CD4-positive, alpha-beta memory T cell (primary cell): Measurements from ENCODE around the gene SPAG6. TPM values are rescaled to one million over a fixed set of nuclear protein-coding genes. Genes with fewer than 3 reads are reported as not detected.

Source experiments
- CTCF ChIA-PET: fragments of 350-600 bp; sonication (Branson Sonifier 250); formaldehyde crosslinking; loops from one replicate; lab custom pipeline; 2021; ENCODE audit warnings: inconsistent platforms; ENCODE audit not compliant: partially characterized antibody; lab: Charles Lee
- POLR2A ChIA-PET: fragments of 350-600 bp; sonication (Branson Sonifier 250); formaldehyde crosslinking; loops from one replicate; lab custom pipeline; 2021; ENCODE audit not compliant: partially characterized antibody; lab: Charles Lee
- DNase-seq, 5 donors: peaks; one replicate each; pipeline versions ENCODE4 v3.0.0 to v3.0.0-alpha.2; 2020 to 2022; ENCODE audit warnings: mixed read lengths in 1 of 5
- H3K27ac ChIP-seq: one replicate; pipeline ENCODE4 v1.7.0; 2013; ENCODE audit warnings: low read depth, low read length
- H3K27me3 ChIP-seq: 2 replicates; pipeline ENCODE4 v1.7.0; 2013; ENCODE audit warnings: mild to moderate bottlenecking, low read length, moderate library complexity; ENCODE audit not compliant: insufficient read depth
- H3K36me3 ChIP-seq: 2 replicates; pipeline ENCODE4 v1.7.0; 2013; ENCODE audit warnings: mild to moderate bottlenecking, low read length, moderate library complexity; ENCODE audit not compliant: insufficient read depth
- H3K4me1 ChIP-seq: 2 replicates; pipeline ENCODE4 v1.7.0; 2013; ENCODE audit warnings: mild to moderate bottlenecking, low read length, moderate library complexity; ENCODE audit not compliant: insufficient read depth
- H3K4me3 ChIP-seq, 2 donors: one replicate each; pipeline ENCODE4 v1.7.0; 2013; ENCODE audit warnings: low read length in 2 of 2, mild to moderate bottlenecking in 1 of 2
- H3K9me3 ChIP-seq, 2 donors: one replicate each; pipeline ENCODE4 v1.7.0; 2013; ENCODE audit warnings: low read length in 2 of 2, control low read depth in 1 of 2; ENCODE audit not compliant: control insufficient read depth in 1 of 2
- H3K27ac Mint-ChIP-seq, 7 donors: one replicate each; pipeline ENCODE4 v1.8.0; 2020 to 2021; ENCODE audit warnings: mixed read lengths in 7 of 7, mild to moderate bottlenecking in 6 of 7, inconsistent platforms in 3 of 7, moderate library complexity in 3 of 7
- H3K27me3 Mint-ChIP-seq, 2 donors: one replicate each; pipeline ENCODE4 v1.8.0; 2020 to 2021; ENCODE audit warnings: mixed read lengths in 2 of 2
- H3K36me3 Mint-ChIP-seq, 2 donors: one replicate each; pipeline ENCODE4 v1.8.0; 2020 to 2021; ENCODE audit warnings: mixed read lengths in 2 of 2, inconsistent platforms in 1 of 2, mild to moderate bottlenecking in 1 of 2
- H3K4me1 Mint-ChIP-seq, 4 donors: one replicate each; pipeline ENCODE4 v1.8.0; 2020 to 2021; ENCODE audit warnings: mixed read lengths in 4 of 4, mild to moderate bottlenecking in 1 of 4
- H3K4me3 Mint-ChIP-seq, 8 donors: one replicate each; pipeline ENCODE4 v1.8.0; 2020 to 2021; ENCODE audit warnings: mixed read lengths in 8 of 8, mild to moderate bottlenecking in 7 of 8, moderate library complexity in 6 of 8, inconsistent platforms in 3 of 8
- H3K9me3 Mint-ChIP-seq, 8 donors: one replicate each; pipeline ENCODE4 v1.8.0; 2020 to 2021; ENCODE audit warnings: mixed read lengths in 8 of 8, mild to moderate bottlenecking in 5 of 8, inconsistent platforms in 3 of 8, moderate library complexity in 1 of 8
- intact Hi-C: fragments of 100-400 bp; cut with micrococcal nuclease; formaldehyde crosslinking; loops from one replicate; pipeline ENCODE4 v1.15.1; 2023
- polyA plus RNA-seq, 2 donors: library from polyadenylated mRNA; unstranded; fragments of 300-500 nt; fragmentation: Illumina TruSeq; gene quantifications; one replicate each; pipeline ENCODE4 v1.2.3, GENCODE V29; 2021
- total RNA-seq, 2 experiments: library from RNA; stranded (reverse); gene quantifications; one replicate each; pipeline ENCODE4 v1.2.3, GENCODE V29; 2021

The SPAG6 gene
- total and polyA plus RNA-seq, 4 experiments from 2014 or later, result not detected

DNA sequence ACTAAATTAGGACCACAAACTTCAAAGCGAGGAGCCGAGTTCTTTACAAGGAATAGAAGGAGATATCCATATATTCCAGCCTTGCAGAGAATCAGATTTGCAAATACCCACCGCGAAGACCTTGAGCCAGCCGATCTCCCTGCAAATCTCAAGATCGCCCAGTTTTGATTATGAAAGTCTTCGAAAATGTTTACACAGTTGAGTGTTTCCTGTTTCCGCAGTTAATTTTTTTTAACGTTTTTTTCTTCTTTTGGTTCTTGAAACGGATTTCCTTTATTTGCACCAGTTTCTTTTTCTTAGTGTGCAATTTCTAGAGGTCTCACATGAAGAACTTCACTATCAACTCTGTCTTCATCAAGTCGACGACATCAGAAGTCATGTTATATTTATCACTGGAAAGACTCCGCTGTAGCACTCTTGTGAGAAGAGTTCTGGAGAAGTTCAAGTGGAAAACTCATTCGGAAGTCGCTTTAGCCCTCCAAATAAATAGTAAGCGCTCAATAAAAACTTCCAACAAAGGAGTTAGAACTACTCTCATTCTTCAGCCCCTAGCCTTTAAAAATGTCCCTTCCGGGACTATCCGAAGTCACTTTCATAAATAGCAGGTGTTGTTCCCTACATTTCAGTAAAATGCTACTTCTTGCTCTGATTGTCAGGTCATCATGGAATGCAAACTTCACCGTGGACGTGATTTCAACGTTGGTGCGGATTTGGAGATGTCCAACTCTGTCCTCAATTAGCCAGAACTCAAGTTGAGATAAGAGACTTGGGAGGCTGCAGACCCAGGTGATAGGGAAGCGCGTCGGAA, 11.9 kb upstream of the SPAG6 start:
- Mint-ChIP-seq H3K27me3 (peaks cover 12 to 21% of the 10 kb centered on the region in 2 donors), H3K9me3 (peaks cover 0 to 24% (median 5%) of the 10 kb centered on the region in 8 donors), H3K4me1 (peaks cover 21 to 40% (median 31%) of the 10 kb centered on the region in 4 donors), H3K36me3 (peaks cover 10 to 20% of the 10 kb centered on the region in 2 donors), H3K27ac (peak overlapping the region; percentile 86 to 97 (median 94)), H3K4me3 (peak overlapping the region; percentile 78 to 93 (median 88))
- H3K36me3 ChIP-seq, result no peaks in the 10 kb centered on the region
- peak; percentile 45 to 76 (median 72) for DNase-seq
- peaks cover 27% of the 10 kb centered on the region for H3K27me3 ChIP-seq
- intact Hi-C loops, result loop anchor here (1.0 to 2.0 kb wide), 3 partner anchors 8 to 331 kb away; partner anchors contain the start of genes COMMD3 and DNAJC1
- peak overlapping the region; percentile 61 for H3K27ac ChIP-seq
- CTCF ChIA-PET, result interaction anchor here (0.9 to 2.6 kb wide), 2 partner anchors 11 to 17 kb away, joined by 3 to 10 read pairs; partner anchors contain the start of gene COMMD3
- H3K9me3 ChIP-seq, result no peaks in the 10 kb centered on the region
- H3K4me1 ChIP-seq, result peaks cover 53% of the 10 kb centered on the region
- H3K4me3 ChIP-seq, result peak overlapping the region; percentile 53 to 59
- POLR2A ChIA-PET, result interaction anchor here (1.0 to 2.6 kb wide), 6 partner anchors 7 to 104 kb away, joined by 6 to 26 read pairs (median 10); partner anchors contain the start of gene COMMD3

DNA sequence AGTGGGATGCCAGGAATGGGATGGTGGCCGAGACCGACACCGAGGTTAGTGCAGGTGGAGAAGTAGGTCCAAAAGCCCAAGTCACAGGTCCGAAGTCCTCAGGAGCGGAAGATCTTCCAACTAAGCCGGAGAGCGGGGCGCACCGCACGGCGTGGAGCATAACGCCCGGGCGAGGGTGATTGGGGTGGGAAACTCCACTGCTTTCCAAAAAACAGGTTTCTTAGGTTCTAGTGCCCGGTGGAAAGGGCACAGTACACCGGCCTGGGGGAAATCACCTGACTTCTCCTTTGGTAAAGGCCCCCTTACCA, 11.4 kb upstream of the SPAG6 start:
- Mint-ChIP-seq H3K9me3 (peaks cover 0 to 24% (median 5%) of the 10 kb centered on the region in 8 donors), H3K36me3 (peaks cover 10 to 20% of the 10 kb centered on the region in 2 donors), H3K27me3 (peaks cover 17 to 27% of the 10 kb centered on the region in 2 donors), H3K4me3 (peak overlapping the region; percentile 78 to 93 (median 88)), H3K4me1 (peaks cover 21 to 44% (median 31%) of the 10 kb centered on the region in 4 donors), H3K27ac (peak overlapping the region; percentile 82 to 97 (median 90))
- ChIA-PET CTCF (no interaction called here), POLR2A (no interaction called here)
- intact Hi-C loops, result loop anchor here (1.0 to 2.0 kb wide), 3 partner anchors 9 to 331 kb away; partner anchors contain the start of genes COMMD3 and DNAJC1
- peaks cover 53% of the 10 kb centered on the region for H3K4me1 ChIP-seq
- H3K4me3 ChIP-seq, result peak overlapping the region in 1 of 2 donors; percentile 53
- H3K27ac ChIP-seq, result no peak overlapping the region
- H3K36me3 ChIP-seq, result no peaks in the 10 kb centered on the region
- DNase-seq, result no peak
- no peaks in the 10 kb centered on the region for H3K9me3 ChIP-seq
- peaks cover 32% of the 10 kb centered on the region for H3K27me3 ChIP-seq

DNA sequence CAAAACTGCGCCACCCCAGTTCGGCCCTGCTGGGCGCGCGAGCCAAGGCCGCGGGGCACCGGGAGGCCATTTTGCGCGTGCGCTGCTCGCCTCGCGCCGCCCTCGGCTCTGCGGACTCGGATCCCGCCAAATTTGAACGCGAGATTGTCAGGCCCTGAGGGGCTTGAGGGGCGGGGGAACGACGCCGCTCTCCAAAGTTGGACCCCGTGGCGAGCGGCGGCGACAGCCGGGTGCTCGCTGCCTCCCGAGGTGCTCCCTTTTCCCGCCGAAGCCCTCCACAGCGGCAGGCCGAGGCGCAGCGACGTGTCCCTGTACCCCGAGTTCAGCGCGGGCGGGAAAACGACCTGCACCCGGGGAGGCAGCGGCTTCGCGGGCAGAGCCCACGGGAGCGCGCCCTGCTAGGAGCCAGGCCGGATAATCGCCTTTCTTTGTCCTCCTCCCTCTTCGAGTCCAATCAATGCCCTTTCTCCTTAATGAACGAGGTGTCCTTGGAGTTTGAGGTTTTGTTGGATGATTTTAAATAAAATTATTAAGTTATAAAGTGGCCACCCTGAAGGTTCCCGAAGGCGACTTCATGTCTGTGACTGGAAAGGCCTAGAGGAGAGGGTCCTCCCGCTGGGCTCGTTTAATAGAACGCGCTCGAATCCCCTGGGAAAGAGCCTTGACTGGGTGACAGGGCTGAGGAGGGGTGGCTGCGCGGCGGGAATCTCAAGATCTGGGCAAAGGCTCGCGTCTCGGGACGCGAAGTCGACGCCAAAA, 10.7 kb upstream of the SPAG6 start:
- peak overlapping the region; percentile 92 to 96 (median 96) for H3K27ac Mint-ChIP-seq
- Histone ChIP-seq H3K4me3 (peak overlapping the region in 1 of 2 donors; percentile 52), H3K36me3 (no peaks in the 10 kb centered on the region), H3K4me1 (peaks cover 54% of the 10 kb centered on the region), H3K27me3 (peaks cover 39% of the 10 kb centered on the region), H3K9me3 (no peaks in the 10 kb centered on the region), H3K27ac (peak overlapping the region; percentile 58)
- no peak for DNase-seq
- H3K36me3 Mint-ChIP-seq, result peaks cover 4 to 15% of the 10 kb centered on the region in 2 donors
- ChIA-PET CTCF (interaction anchor here (0.7 kb wide), 1 partner anchor 9 kb away, joined by 4 read pairs; no protein-coding TSS in a partner anchor), POLR2A (interaction anchor here (0.8 to 1.0 kb wide), 2 partner anchors 281 to 331 kb away, joined by 3 to 5 read pairs; partner anchors contain the start of gene DNAJC1)
- H3K4me3 Mint-ChIP-seq, result peak overlapping the region; percentile 84 to 96 (median 87)
- H3K27me3 Mint-ChIP-seq, result peaks cover 20 to 33% of the 10 kb centered on the region in 2 donors
- intact Hi-C loops, result loop anchor here (1.0 kb wide), 1 partner anchor 105 kb away; no protein-coding TSS in a partner anchor
- H3K4me1 Mint-ChIP-seq, result peaks cover 21 to 46% (median 30%) of the 10 kb centered on the region in 4 donors
- peaks cover 0 to 24% (median 4%) of the 10 kb centered on the region in 8 donors for H3K9me3 Mint-ChIP-seq

DNA sequence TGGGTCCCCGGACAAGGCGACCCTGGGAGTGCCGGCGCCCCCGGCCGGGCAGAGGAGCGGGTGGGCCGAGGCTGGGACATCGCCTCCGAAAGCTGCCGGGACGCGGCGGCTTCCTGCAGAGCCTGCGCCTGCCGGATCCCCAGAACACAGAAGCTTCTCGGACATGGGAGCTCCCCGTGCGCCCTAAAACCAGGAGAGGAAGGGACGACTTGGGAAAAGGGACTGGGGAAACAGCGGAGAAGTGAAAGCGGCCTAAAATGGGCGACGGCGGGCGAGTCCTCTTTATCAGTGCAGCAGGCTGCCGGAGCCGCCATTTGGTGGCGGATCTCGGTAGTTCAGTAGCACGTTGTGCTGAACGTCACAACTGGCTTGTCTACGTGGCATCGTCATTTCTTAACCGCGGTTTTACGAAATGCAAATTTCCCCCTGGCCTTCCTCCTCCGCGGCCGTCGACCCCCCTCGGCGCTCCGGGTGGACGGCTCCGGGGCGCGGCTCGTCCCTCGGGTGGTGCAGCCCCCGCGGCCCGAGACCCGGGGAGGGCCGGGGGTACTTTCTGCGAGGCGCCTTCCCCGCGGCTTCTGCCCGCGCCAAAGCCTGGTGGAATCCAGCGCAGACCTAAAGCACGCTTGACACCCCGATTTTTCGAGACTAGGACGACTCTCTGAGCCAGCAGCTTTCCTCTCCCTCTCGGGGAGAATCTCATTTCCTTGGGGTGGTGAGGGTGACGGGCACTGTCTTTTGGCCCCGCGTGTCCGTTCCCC, 9.9 kb upstream of the SPAG6 start:
- Mint-ChIP-seq H3K4me3 (peak overlapping the region; percentile 84 to 96 (median 87)), H3K27ac (peak overlapping the region; percentile 92 to 96 (median 95)), H3K27me3 (peaks cover 23 to 40% of the 10 kb centered on the region in 2 donors), H3K36me3 (peaks cover 0 to 18% of the 10 kb centered on the region in 2 donors), H3K9me3 (peaks cover 0 to 30% (median 4%) of the 10 kb centered on the region in 8 donors), H3K4me1 (peaks cover 23 to 53% (median 34%) of the 10 kb centered on the region in 4 donors)
- Histone ChIP-seq H3K36me3 (no peaks in the 10 kb centered on the region), H3K27ac (peak overlapping the region; percentile 58), H3K9me3 (no peaks in the 10 kb centered on the region), H3K27me3 (peaks cover 45% of the 10 kb centered on the region), H3K4me3 (peak overlapping the region; percentile 9 to 52), H3K4me1 (peaks cover 59% of the 10 kb centered on the region)
- peak; percentile 80 to 88 (median 84) for DNase-seq
- intact Hi-C loops, result loop anchor here (1.0 kb wide), 1 partner anchor 106 kb away; no protein-coding TSS in a partner anchor
- POLR2A ChIA-PET, result interaction anchor here (0.8 to 1.0 kb wide), 2 partner anchors 281 to 332 kb away, joined by 3 to 5 read pairs; partner anchors contain the start of gene DNAJC1
- CTCF ChIA-PET, result interaction anchor here (0.7 kb wide), 1 partner anchor 8 kb away, joined by 4 read pairs; no protein-coding TSS in a partner anchor

DNA sequence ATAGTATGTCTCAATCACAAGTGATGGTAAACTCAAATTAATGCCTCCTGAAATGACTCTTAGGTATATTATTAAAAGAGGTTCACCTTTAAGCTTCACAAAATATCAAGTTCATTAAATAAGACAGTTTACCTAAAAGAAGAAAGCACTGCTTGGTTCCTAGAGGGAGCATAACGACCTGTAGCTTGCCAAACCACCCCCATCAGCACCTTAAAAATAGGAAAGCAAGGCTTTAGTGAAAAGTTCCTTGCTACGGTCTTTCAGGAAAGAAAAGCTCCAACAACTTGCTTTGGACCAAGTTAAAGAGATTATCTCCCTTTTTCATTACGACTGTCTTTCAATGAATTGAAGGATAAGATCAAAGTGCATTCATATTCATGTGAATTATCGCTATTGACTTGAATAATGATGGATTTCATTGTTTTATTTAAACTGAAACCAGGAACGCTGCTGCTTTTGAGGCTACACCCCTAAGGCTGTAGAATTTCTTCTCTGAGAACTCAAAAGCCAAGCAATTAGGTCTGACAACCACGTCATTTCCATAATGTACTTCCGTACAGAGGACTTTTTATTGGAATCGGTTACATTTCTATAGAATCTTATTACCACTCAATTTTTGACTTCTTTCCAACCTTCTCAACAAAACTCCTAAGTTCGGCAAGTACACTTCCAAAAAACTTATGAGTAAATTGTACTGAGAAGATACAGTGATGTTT, 7.0 kb upstream of the SPAG6 start:
- H3K27me3 Mint-ChIP-seq, result peaks cover 35 to 53% of the 10 kb centered on the region in 2 donors
- H3K4me1 Mint-ChIP-seq, result peaks cover 16 to 50% (median 26%) of the 10 kb centered on the region in 4 donors
- H3K36me3 Mint-ChIP-seq, result peaks cover 0 to 16% of the 10 kb centered on the region in 2 donors
- H3K9me3 ChIP-seq, result no peaks in the 10 kb centered on the region
- ChIA-PET POLR2A (interaction anchor here (0.9 to 1.6 kb wide), 2 partner anchors 813 to 817 kb away, joined by 3 to 4 read pairs; partner anchors contain the start of gene SKIDA1), CTCF (interaction anchor here (1.1 to 1.3 kb wide), 3 partner anchors 23 to 98 kb away, joined by 3 to 4 read pairs (median 3); no protein-coding TSS in a partner anchor)
- H3K4me1 ChIP-seq, result peaks cover 48% of the 10 kb centered on the region
- H3K36me3 ChIP-seq, result no peaks in the 10 kb centered on the region
- H3K4me3 Mint-ChIP-seq, result peak overlapping the region in 2 of 8 donors; percentile 10 to 41
- no peak overlapping the region for H3K27ac ChIP-seq
- no peak for DNase-seq
- peaks cover 0 to 32% (median 8%) of the 10 kb centered on the region in 8 donors for H3K9me3 Mint-ChIP-seq
- H3K4me3 ChIP-seq, result no peak overlapping the region
- H3K27ac Mint-ChIP-seq, result peak overlapping the region in 3 of 7 donors; percentile 35 to 94 (median 57)
- intact Hi-C loops, result no loop called here
- H3K27me3 ChIP-seq, result peaks cover 68% of the 10 kb centered on the region
